Common myeloid progenitor, CD34-positive (primary cell): ENCODE results near the gene NGRN.
A peak's percentile ranks its signal among the peaks of the same experiment; 100 is the strongest.
"Not testable (repeated sequence)": the region's sequence is repeated elsewhere in the genome, so short reads cannot be mapped to it uniquely, and the experiment has no call there.

Source experiments
- CTCF ChIA-PET: fragments of 350-600 bp; sonication (Branson Sonifier 250); formaldehyde crosslinking; loops from one replicate; lab custom pipeline; 2021; ENCODE audit warnings: antibody characterized with exemption; lab: Charles Lee
- POLR2A ChIA-PET: fragments of 350-600 bp; sonication (Branson Sonifier 250); formaldehyde crosslinking; loops from one replicate; lab custom pipeline; 2021; ENCODE audit warnings: antibody characterized with exemption; lab: Charles Lee
- DNase-seq, 3 donors: peaks; one replicate each; pipeline versions ENCODE4 v3.0.0 to v3.0.0-alpha.2; 2013
- H3K27ac ChIP-seq, 2 experiments: 1 replicate in 1 of 2; 2 replicates in 1 of 2; pipeline ENCODE4 v1.7.0; 2013; ENCODE audit warnings: inconsistent platforms in 2 of 2, low read length in 2 of 2, mild to moderate bottlenecking in 2 of 2, low read depth in 1 of 2, moderate library complexity in 1 of 2; ENCODE audit not compliant: severe bottlenecking in 2 of 2, insufficient read depth in 1 of 2, poor library complexity in 1 of 2
- H3K27me3 ChIP-seq, 5 experiments: replicated peaks in 2 of 5; 1 replicate in 3 of 5; 2 replicates in 2 of 5; pipeline versions ENCODE4 v1.6.1 to v1.7.0; 2013; ENCODE audit warnings: low read length in 4 of 5, mild to moderate bottlenecking in 2 of 5, moderate library complexity in 2 of 5, inconsistent platforms in 1 of 5; ENCODE audit not compliant: insufficient read depth in 5 of 5, control insufficient read depth in 4 of 5
- H3K36me3 ChIP-seq, 4 experiments: 1 replicate in 2 of 4; 2 replicates in 2 of 4; pipeline versions ENCODE4 v1.6.1 to v1.7.0; 2013; ENCODE audit warnings: low read length in 3 of 4, control low read depth in 1 of 4, mild to moderate bottlenecking in 1 of 4; ENCODE audit not compliant: control insufficient read depth in 4 of 4, insufficient read depth in 4 of 4
- H3K4me1 ChIP-seq, 4 experiments: 1 replicate in 3 of 4; 2 replicates in 1 of 4; pipeline versions ENCODE4 v1.6.1 to v1.7.1; 2013; ENCODE audit warnings: low read length in 3 of 4, mild to moderate bottlenecking in 3 of 4, control low read depth in 1 of 4, inconsistent platforms in 1 of 4, moderate library complexity in 1 of 4; ENCODE audit not compliant: control insufficient read depth in 4 of 4, insufficient read depth in 4 of 4; ENCODE audit errors: control extremely low read depth in 1 of 4
- H3K4me3 ChIP-seq, 7 experiments: 1 replicate in 4 of 7; 2 replicates in 3 of 7; pipeline versions ENCODE4 v1.5.1 to v1.7.0; 2013; ENCODE audit warnings: mild to moderate bottlenecking in 7 of 7, low read length in 6 of 7, moderate library complexity in 6 of 7, inconsistent platforms in 2 of 7, low read depth in 2 of 7, control low read depth in 1 of 7; ENCODE audit not compliant: insufficient read depth in 4 of 7, control insufficient read depth in 1 of 7; ENCODE audit errors: extremely low read depth in 1 of 7
- H3K9me3 ChIP-seq, 5 experiments: 1 replicate in 4 of 5; 2 replicates in 1 of 5; pipeline versions ENCODE4 v1.6.1 to v1.7.1; 2013; ENCODE audit warnings: low read length in 4 of 5, mild to moderate bottlenecking in 2 of 5, inconsistent platforms in 1 of 5, low read depth in 1 of 5, moderate library complexity in 1 of 5; ENCODE audit not compliant: control insufficient read depth in 4 of 5, insufficient read depth in 2 of 5; ENCODE audit errors: control extremely low read depth in 1 of 5
- WGBS: methylation state at CpG from one replicate; pipeline ENCODE4 v1.1.5; 2013; ENCODE audit not compliant: insufficient coverage; 5-methylcytosine and 5-hydroxymethylcytosine counted together

The NGRN gene

GRCh38 chr15:90249203-90249863 lies 16.1 kb upstream of the NGRN start, which contains the start of gene TTLL13:
Gene TTLL13 (plus strand): TSS chr15:90249556. CDS start chr15:90250631, 1,075 bp downstream.
- peak; percentile 80 to 91 (median 84) for DNase-seq
- Histone ChIP-seq H3K36me3 (no peaks in the 10 kb centered on the region), H3K27me3 (peaks cover 0 to 2% (median 0%) of the 10 kb centered on the region in 5 experiments), H3K4me3 (peak within 1 kb of the TSS; percentile 23 to 75 (median 66)), H3K9me3 (no peaks in the 10 kb centered on the region), H3K27ac (no peak within 1 kb of the TSS), H3K4me1 (peaks cover 0 to 15% (median 9%) of the 10 kb centered on the region in 4 experiments)
- POLR2A ChIA-PET, result interaction anchor here (0.8 to 1.3 kb wide), 2 partner anchors 16 kb away, joined by 3 to 4 read pairs; partner anchors contain the start of genes CIB1, GDPGP1 and NGRN
- 2% methylated on average over 31 of the region's 44 CpGs for WGBS
- CTCF ChIA-PET, result interaction anchor here (0.8 to 3.2 kb wide), 12 partner anchors 8 to 58 kb away, joined by 3 to 13 read pairs (median 4); partner anchors contain the start of genes CIB1 and GDPGP1

DNA sequence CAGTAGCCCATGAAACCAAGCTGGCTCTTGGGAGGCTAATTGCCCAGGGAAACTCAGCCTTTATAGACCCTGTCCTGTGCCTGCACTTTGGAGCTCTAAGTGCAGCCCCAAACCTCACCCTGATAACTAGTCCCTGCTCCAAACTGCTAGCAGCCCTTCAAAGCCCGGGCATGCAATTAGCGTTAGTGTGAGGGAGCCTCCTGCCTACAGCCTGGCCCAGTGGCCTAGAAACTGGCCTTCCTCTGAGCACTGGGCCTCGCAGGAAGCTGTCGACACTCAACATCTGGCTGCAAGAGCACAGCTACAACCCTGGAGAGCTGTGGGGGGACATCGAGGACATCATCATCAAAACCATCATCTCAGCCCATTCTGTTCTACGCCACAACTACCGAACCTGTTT lies 7.7 kb upstream of the NGRN start:
- Histone ChIP-seq H3K27ac (no peak overlapping the region), H3K36me3 (no peaks in the 10 kb centered on the region), H3K27me3 (no peaks in the 10 kb centered on the region), H3K4me1 (peaks cover 0 to 3% (median 0%) of the 10 kb centered on the region in 4 experiments), H3K4me3 (no peak overlapping the region), H3K9me3 (no peaks in the 10 kb centered on the region)
- no peak for DNase-seq
- CTCF ChIA-PET, result no interaction called here
- WGBS, result 100% methylated on average over 6 of the region's 7 CpGs
- POLR2A ChIA-PET, result no interaction called here

- no peak for DNase-seq
- Histone ChIP-seq H3K9me3 (no peaks in the 10 kb centered on the region), H3K36me3 (no peaks in the 10 kb centered on the region), H3K27ac (no peak overlapping the region), H3K4me1 (peaks cover 2 to 7% (median 5%) of the 10 kb centered on the region in 4 experiments), H3K27me3 (no peaks in the 10 kb centered on the region), H3K4me3 (no peak overlapping the region)
- WGBS, result no CpG with 5 or more reads among the region's 5 CpGs
- ChIA-PET CTCF (interaction anchor here (1.4 to 1.7 kb wide), 2 partner anchors 11 to 28 kb away, joined by 3 read pairs; no protein-coding TSS in a partner anchor), POLR2A (no interaction called here)
Measured at GRCh38 chr15:90259524-90259923, 5.9 kb upstream of the NGRN start.

DNA sequence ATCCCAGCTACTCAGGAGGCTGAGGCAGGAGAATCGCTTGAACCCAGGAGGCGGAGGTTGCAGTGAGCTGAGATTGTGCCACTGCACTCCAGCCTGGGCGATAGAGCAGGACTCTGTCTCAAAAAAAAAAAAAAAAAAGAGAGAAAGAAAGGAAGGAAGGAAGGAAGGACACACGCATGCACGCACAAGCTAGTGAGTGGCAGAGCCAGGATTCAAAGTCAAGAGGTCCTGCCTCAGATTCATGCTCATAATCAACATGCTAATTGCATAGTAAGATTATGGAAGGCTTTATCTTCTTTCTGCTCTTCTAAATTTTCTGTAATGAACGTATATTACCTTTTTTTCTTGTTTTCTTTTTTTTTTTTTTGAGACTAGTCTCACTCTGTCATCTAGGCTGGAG lies 4.7 kb upstream of the NGRN start:
- no CpG with 5 or more reads among the region's 6 CpGs for WGBS
- H3K4me1 ChIP-seq, result peaks cover 7 to 15% (median 12%) of the 10 kb centered on the region in 4 experiments
- H3K36me3 ChIP-seq, H3K4me3 ChIP-seq, H3K9me3 ChIP-seq, POLR2A ChIA-PET, H3K27me3 ChIP-seq, H3K27ac ChIP-seq, DNase-seq: not testable (repeated sequence)
- CTCF ChIA-PET, result interaction anchor here (1.7 kb wide), 1 partner anchor 27 kb away, joined by 3 read pairs; no protein-coding TSS in a partner anchor

DNA sequence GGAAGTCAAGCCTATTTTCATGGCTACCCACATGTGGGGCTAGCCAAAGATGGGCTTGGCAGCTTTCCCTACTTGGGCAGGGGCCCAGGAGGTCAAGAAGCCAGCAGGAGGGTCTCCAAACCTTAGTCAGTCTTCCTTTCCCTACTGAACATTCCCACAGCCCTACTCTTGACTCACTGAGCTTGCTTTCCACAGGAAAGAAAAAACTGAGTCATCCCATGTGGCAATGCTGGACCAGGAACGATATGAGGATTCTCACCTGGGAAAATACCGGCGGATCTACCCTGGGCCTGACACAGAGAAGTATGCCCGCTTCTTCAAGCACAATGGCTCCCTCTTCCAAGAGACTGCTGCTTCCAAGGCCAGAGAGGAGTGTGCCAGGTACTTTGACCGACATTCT lies 3.7 kb upstream of the NGRN start:
- WGBS, result 100% methylated on average over 4 of the region's 5 CpGs
- CTCF ChIA-PET, result interaction anchor here (0.8 to 1.5 kb wide), 2 partner anchors 12 kb away, joined by 3 to 5 read pairs; partner anchors contain the start of gene TTLL13
- H3K9me3 ChIP-seq, result no peaks in the 10 kb centered on the region
- no peaks in the 10 kb centered on the region for H3K27me3 ChIP-seq
- H3K27ac ChIP-seq, result no peak overlapping the region
- no peaks in the 10 kb centered on the region for H3K36me3 ChIP-seq
- DNase-seq, result no peak
- peaks cover 10 to 25% (median 21%) of the 10 kb centered on the region in 4 experiments for H3K4me1 ChIP-seq
- H3K4me3 ChIP-seq, result no peak overlapping the region
- POLR2A ChIA-PET, result no interaction called here

GRCh38 chr15:90262426-90262825 lies 3.0 kb upstream of the NGRN start:
- POLR2A ChIA-PET, result no interaction called here

DNA sequence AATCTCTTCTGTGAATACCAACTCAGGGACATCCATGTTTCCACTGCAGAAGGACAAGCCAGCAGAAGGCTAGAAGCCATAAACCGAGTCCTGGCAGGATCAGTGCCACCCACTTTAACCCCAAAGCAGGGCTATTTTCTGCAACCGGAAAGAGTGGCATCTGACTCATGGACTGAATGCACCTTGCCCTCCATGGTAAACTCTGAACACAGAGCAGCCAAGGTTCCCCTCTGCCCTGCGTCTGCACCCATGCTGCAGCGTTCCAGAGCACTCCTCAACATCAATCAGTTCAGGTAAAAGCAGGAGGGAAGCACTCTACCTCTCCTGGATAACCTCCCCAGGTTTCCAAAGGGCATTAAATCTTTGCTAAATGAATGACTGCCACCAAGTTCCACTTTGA lies 801 bp upstream of the NGRN start:
- peak overlapping the region; percentile 87 to 94 for H3K27ac ChIP-seq
- H3K4me1 ChIP-seq, result peaks cover 21 to 36% (median 33%) of the 10 kb centered on the region in 4 experiments
- H3K9me3 ChIP-seq, result no peaks in the 10 kb centered on the region
- CTCF ChIA-PET, result no interaction called here
- H3K27me3 ChIP-seq, result no peaks in the 10 kb centered on the region
- H3K4me3 ChIP-seq, result peak overlapping the region in 6 of 7 experiments; percentile 82 to 93 (median 86)
- peaks cover 5 to 13% (median 9%) of the 10 kb centered on the region in 4 experiments for H3K36me3 ChIP-seq
- 48% methylated on average over 4 of the region's 4 CpGs for WGBS
- peak in 2 of 3 donors; percentile 20 to 45 for DNase-seq
- POLR2A ChIA-PET, result no interaction called here

More at GRCh38 chr15:90262426-90262825, 3.0 kb upstream of the NGRN start:
- Histone ChIP-seq H3K4me1 (peaks cover 16 to 32% (median 26%) of the 10 kb centered on the region in 4 experiments), H3K27me3 (no peaks in the 10 kb centered on the region), H3K4me3 (no peak overlapping the region), H3K36me3 (peaks cover 0 to under 1% (median under 1%) of the 10 kb centered on the region in 4 experiments), H3K27ac (no peak overlapping the region), H3K9me3 (no peaks in the 10 kb centered on the region)
- CTCF ChIA-PET, result interaction anchor here (1.3 to 1.5 kb wide), 3 partner anchors 13 to 41 kb away, joined by 3 to 5 read pairs (median 3); partner anchors contain the start of gene TTLL13
- DNase-seq, result no peak
- 100% methylated on average over 4 of the region's 5 CpGs for WGBS
